Gastrocnemius medialis (tissue), 4 donors: ENCODE results near the gene TNIP3. TPM values are rescaled to one million over a fixed set of nuclear protein-coding genes. Genes with fewer than 3 reads are reported as not detected.

Experiments used
- ATAC-seq, 2 donors: fragments of 150-250 bp; one replicate each; pipeline ENCODE4 v1.9.1; 2016
- DNase-seq, 2 donors: peaks; one replicate each; pipeline ENCODE4 v3.0.0-alpha.2; 2019
- H3K27ac ChIP-seq, 4 donors: fragments of 200-600 bp; sonication (generic); 1 replicate in 1 of 4; 2 replicates in 3 of 4; pipeline ENCODE4 v1.5.1; 2016 to 2018; ENCODE audit warnings: mild to moderate bottlenecking in 2 of 4, moderate library complexity in 1 of 4
- H3K27me3 ChIP-seq, 3 donors: fragments of 200-600 bp; sonication (generic) in 2 of 3; 1 replicate in 1 of 3; 2 replicates in 2 of 3; pipeline versions ENCODE4 v1.5.1 to v1.6.0; 2016 to 2019; ENCODE audit warnings: mild to moderate bottlenecking in 1 of 3, moderate library complexity in 1 of 3
- H3K36me3 ChIP-seq, 2 donors: fragments of 200-600 bp; sonication (generic) in 1 of 2; one replicate each; pipeline ENCODE4 v1.5.1; 2017 to 2018
- H3K4me1 ChIP-seq, 2 donors: fragments of 200-600 bp; sonication (generic) in 1 of 2; one replicate each; pipeline ENCODE4 v1.5.1; 2016 to 2017; ENCODE audit warnings: mild to moderate bottlenecking in 2 of 2
- H3K4me3 ChIP-seq, 4 donors: fragments of 200-600 bp; sonication (generic) in 3 of 4; 1 replicate in 1 of 4; 2 replicates in 3 of 4; pipeline ENCODE4 v1.5.1; 2016 to 2019; ENCODE audit warnings: mild to moderate bottlenecking in 2 of 4
- H3K9me3 ChIP-seq, 3 donors: fragments of 200-600 bp; sonication (generic) in 2 of 3; 1 replicate in 1 of 3; 2 replicates in 2 of 3; pipeline ENCODE4 v1.5.1; 2016 to 2019
- POLR2A ChIP-seq, 2 donors: fragments of 450-650 bp; IDR thresholded peaks; one replicate each; pipeline ENCODE4 v1.6.1; 2017; ENCODE audit warnings: antibody characterized with exemption in 2 of 2, mild to moderate bottlenecking in 2 of 2, moderate library complexity in 2 of 2
- in situ Hi-C, 4 donors: fragments of 200-750 bp; cut with MboI; loops; one replicate each; pipeline versions ENCODE4 v1.15.0 to v1.8.0; 2017; ENCODE audit warnings: low sequenced_read_pairs in 4 of 4
- intact Hi-C: fragments of 100-400 bp; cut with DNase I; formaldehyde crosslinking; loops from one replicate; pipeline ENCODE4 v1.15.1; 2023; ENCODE audit warnings: low total_unique reads
- total RNA-seq, 4 donors: library from RNA; depleted of rRNA; stranded (reverse); fragments of >200 nt; gene quantifications; one replicate each; pipeline versions ENCODE4 v1.1.0 to v1.2.3, GENCODE V29; 2016
- TF ChIP-seq, protein P1 (sequence below), 5 experiments: fragments of 450-650 bp in 3 of 5; fragments of 200-600 bp in 2 of 5; sonication (generic) in 2 of 5; IDR thresholded peaks in 4 of 5; conservative IDR thresholded peaks in 1 of 5; 1 replicate in 4 of 5; 2 replicates in 1 of 5; pipeline ENCODE4 v1.5.1; 2016 to 2019; ENCODE audit warnings: antibody characterized with exemption in 5 of 5, mild to moderate bottlenecking in 3 of 5, moderate library complexity in 3 of 5

The TNIP3 gene
- total RNA-seq, 4 donors from 2014 or later = not detected

DNA sequence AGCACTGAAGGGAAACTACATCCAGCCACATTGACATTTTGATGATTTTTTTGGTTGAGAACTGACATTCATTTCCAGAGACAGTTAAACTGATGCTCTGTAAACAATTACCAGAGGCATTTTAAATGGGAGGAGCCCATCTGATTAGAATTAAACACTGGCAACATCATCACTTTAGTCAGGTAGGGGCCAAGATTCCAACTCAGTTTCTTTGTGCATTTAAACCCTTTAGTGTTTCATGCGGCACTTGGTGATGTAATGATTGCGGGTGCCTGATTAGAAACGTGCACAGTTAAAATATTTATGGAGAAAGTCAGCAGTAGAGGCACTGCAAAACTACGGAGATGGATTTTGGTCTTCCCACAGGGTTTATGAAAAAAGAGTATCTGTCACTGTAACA lies 16.1 kb downstream of the TNIP3 start:
- intact Hi-C loops = no loop called here
- H3K4me3 ChIP-seq = no peak overlapping the region
- TF ChIP-seq POLR2A (IDR thresholded peaks at IDR 0.05) = no peak
- TF ChIP-seq, protein P1, sequence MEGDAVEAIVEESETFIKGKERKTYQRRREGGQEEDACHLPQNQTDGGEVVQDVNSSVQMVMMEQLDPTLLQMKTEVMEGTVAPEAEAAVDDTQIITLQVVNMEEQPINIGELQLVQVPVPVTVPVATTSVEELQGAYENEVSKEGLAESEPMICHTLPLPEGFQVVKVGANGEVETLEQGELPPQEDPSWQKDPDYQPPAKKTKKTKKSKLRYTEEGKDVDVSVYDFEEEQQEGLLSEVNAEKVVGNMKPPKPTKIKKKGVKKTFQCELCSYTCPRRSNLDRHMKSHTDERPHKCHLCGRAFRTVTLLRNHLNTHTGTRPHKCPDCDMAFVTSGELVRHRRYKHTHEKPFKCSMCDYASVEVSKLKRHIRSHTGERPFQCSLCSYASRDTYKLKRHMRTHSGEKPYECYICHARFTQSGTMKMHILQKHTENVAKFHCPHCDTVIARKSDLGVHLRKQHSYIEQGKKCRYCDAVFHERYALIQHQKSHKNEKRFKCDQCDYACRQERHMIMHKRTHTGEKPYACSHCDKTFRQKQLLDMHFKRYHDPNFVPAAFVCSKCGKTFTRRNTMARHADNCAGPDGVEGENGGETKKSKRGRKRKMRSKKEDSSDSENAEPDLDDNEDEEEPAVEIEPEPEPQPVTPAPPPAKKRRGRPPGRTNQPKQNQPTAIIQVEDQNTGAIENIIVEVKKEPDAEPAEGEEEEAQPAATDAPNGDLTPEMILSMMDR (IDR thresholded peaks at IDR 0.05 in 4 of 5, conservative IDR thresholded peaks at IDR 0.05 in 1 of 5) = no peak
- ATAC-seq (no peak), DNase-seq (no peak)
- H3K9me3 ChIP-seq = no peaks in the 10 kb centered on the region
- H3K4me1 ChIP-seq = no peaks in the 10 kb centered on the region
- in situ Hi-C loops = no loop called here
- no peak overlapping the region for H3K27ac ChIP-seq
- no peaks in the 10 kb centered on the region for H3K36me3 ChIP-seq
- no peaks in the 10 kb centered on the region for H3K27me3 ChIP-seq

DNA sequence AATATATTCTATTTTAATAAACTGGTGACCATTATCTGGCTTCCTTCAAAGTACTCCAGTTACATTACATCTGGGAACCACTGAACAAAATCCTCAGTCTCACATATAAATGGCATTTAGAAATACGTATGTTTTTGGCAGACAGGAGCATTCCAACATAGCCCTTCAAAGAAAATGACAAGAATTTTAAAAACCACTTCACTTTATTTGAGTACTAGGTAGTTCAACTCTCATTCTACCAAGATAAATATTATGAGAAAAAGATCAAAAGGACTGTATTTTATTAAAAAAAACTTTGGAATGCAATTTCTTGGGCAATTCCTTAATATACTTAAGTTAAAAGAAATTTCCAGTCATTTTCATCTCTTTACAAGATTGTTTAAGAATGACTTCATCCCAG lies 17.6 kb downstream of the TNIP3 start:
- in situ Hi-C loops (no loop called here), intact Hi-C loops (no loop called here)
- no peak for DNase-seq
- Histone ChIP-seq H3K4me1 (no peaks in the 10 kb centered on the region), H3K27ac (no peak overlapping the region), H3K4me3 (no peak overlapping the region), H3K9me3 (no peaks in the 10 kb centered on the region), H3K36me3 (no peaks in the 10 kb centered on the region), H3K27me3 (no peaks in the 10 kb centered on the region)
- no peak for ATAC-seq
- TF ChIP-seq, protein P1 (IDR thresholded peaks at IDR 0.05 in 4 of 5, conservative IDR thresholded peaks at IDR 0.05 in 1 of 5) = no peak

DNA sequence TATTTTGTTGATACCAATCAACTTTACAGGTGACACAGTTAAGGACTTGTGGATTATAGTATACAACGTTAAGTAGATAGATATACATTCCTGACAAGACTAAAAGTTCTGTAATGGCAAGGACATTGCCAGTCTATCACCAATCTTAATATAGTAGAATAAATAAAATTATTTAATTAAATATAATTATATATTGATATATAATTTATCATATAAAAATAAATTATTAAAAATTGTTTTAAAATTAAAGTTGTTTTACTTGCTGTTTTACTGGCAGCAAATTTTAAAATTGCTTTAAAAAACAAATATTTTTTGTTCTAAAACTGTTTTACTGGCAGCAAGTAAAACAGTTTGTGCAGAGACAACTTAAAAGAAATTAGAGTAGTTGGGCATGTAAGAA lies 18.7 kb downstream of the TNIP3 start:
- H3K27ac ChIP-seq = no peak overlapping the region
- no peak overlapping the region for H3K4me3 ChIP-seq
- intact Hi-C loops (no loop called here), in situ Hi-C loops (no loop called here)
- DNase-seq (no peak), ATAC-seq (no peak)
- H3K36me3 ChIP-seq = no peaks in the 10 kb centered on the region
- TF ChIP-seq POLR2A (IDR thresholded peaks at IDR 0.05) = no peak
- TF ChIP-seq, protein P1 (IDR thresholded peaks at IDR 0.05 in 4 of 5, conservative IDR thresholded peaks at IDR 0.05 in 1 of 5) = no peak
- H3K4me1 ChIP-seq = no peaks in the 10 kb centered on the region
- H3K9me3 ChIP-seq = no peaks in the 10 kb centered on the region
- no peaks in the 10 kb centered on the region for H3K27me3 ChIP-seq

DNA sequence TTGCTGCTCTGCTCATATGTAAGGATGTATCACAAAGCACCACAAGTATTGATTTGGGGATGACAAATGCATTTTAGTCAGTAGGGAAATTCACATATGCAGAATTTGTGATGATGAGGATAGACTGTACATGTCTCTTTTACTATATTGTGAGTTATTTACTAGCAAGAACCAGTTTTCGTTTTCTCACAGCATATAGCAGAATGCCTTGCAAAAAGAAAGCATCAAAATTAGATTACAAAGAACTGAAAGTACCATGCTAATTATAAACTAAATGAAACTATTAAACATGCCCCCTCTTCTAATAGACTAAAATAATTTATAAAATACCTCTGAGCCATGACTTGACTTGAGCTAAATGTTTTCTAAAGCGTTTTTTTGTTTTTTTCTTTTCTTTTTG lies 20.1 kb downstream of the TNIP3 start:
- intact Hi-C loops = no loop called here
- Histone ChIP-seq H3K4me1 (peaks cover 0 to 5% of the 10 kb centered on the region in 2 donors), H3K4me3 (no peak overlapping the region), H3K36me3 (no peaks in the 10 kb centered on the region), H3K9me3 (no peaks in the 10 kb centered on the region), H3K27ac (no peak overlapping the region), H3K27me3 (no peaks in the 10 kb centered on the region)
- in situ Hi-C loops = no loop called here
- ATAC-seq = no peak
- no peak for TF ChIP-seq POLR2A (IDR thresholded peaks at IDR 0.05)
- TF ChIP-seq, protein P1 (IDR thresholded peaks at IDR 0.05 in 4 of 5, conservative IDR thresholded peaks at IDR 0.05 in 1 of 5) = no peak
- no peak for DNase-seq

DNA sequence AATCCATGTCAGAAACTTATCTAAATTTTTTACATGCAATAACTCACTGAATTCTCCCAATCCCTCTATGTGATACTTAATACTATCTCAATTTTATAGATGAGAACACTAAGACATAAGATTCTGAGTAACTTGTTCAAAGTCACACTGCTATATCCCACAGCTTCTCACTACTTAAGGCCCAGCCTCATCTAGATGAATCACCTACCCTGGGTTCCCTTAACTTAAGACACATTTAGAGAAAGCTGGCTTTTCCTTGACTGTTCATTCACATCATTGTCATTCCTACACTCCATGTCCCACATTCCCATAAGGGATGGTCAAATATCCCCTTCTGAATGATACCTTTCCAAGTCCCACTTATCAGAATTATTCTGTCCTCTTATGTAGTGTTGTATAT lies 21.0 kb downstream of the TNIP3 start:
- Histone ChIP-seq H3K4me3 (no peak overlapping the region), H3K9me3 (no peaks in the 10 kb centered on the region), H3K36me3 (no peaks in the 10 kb centered on the region), H3K4me1 (peaks cover 0 to 5% of the 10 kb centered on the region in 2 donors), H3K27ac (no peak overlapping the region), H3K27me3 (no peaks in the 10 kb centered on the region)
- DNase-seq = no peak
- no peak for TF ChIP-seq POLR2A (IDR thresholded peaks at IDR 0.05)
- TF ChIP-seq, protein P1 (IDR thresholded peaks at IDR 0.05 in 4 of 5, conservative IDR thresholded peaks at IDR 0.05 in 1 of 5) = no peak
- intact Hi-C loops = no loop called here
- in situ Hi-C loops = no loop called here
- ATAC-seq = no peak
